Spleen (tissue), 11 donors: ENCODE measurements around the gene IGSF21. TPM values are rescaled to one million over a fixed set of nuclear protein-coding genes. Genes with fewer than 3 reads are reported as not detected.

Experiments used
- DNase-seq: peaks from one replicate; pipeline ENCODE4 v3.0.0-alpha.2; 2020
- H3K27ac ChIP-seq, 8 donors: fragments of 200-600 bp; sonication (generic) in 7 of 8; 1 replicate in 4 of 8; 2 replicates in 4 of 8; pipeline versions ENCODE4 v1.5.0 to v1.8.0; 2016 to 2021; ENCODE audit warnings: inconsistent platforms in 4 of 8, mild to moderate bottlenecking in 4 of 8, moderate library complexity in 1 of 8
- H3K27me3 ChIP-seq, 7 donors: fragments of 200-600 bp; sonication (generic) in 6 of 7; replicated peaks in 1 of 7; 1 replicate in 4 of 7; 2 replicates in 3 of 7; pipeline versions ENCODE4 v1.5.0 to v1.8.0; 2016 to 2021; ENCODE audit warnings: inconsistent platforms in 3 of 7, mild to moderate bottlenecking in 1 of 7
- H3K36me3 ChIP-seq, 6 donors: fragments of 200-600 bp; sonication (generic) in 5 of 6; 1 replicate in 4 of 6; 2 replicates in 2 of 6; pipeline versions ENCODE4 v1.5.0 to v1.8.0; 2016 to 2021; ENCODE audit warnings: inconsistent platforms in 2 of 6
- H3K4me1 ChIP-seq, 6 donors: fragments of 200-600 bp; sonication (generic) in 5 of 6; 1 replicate in 3 of 6; 2 replicates in 3 of 6; pipeline versions ENCODE4 v1.5.0 to v1.8.0; 2016 to 2021; ENCODE audit warnings: inconsistent platforms in 3 of 6
- H3K4me3 ChIP-seq, 8 donors: fragments of 200-600 bp; sonication (generic) in 7 of 8; 1 replicate in 4 of 8; 2 replicates in 4 of 8; pipeline versions ENCODE4 v1.5.0 to v1.8.0; 2016 to 2021; ENCODE audit warnings: inconsistent platforms in 4 of 8, mild to moderate bottlenecking in 4 of 8, moderate library complexity in 2 of 8
- H3K9me3 ChIP-seq, 8 donors: fragments of 200-600 bp; sonication (generic) in 7 of 8; 1 replicate in 4 of 8; 2 replicates in 4 of 8; pipeline versions ENCODE4 v1.5.0 to v1.8.0; 2016 to 2021; ENCODE audit warnings: inconsistent platforms in 4 of 8
- POLR2A ChIP-seq, 3 donors: fragments of 450-650 bp; IDR thresholded peaks; one replicate each; pipeline ENCODE4 v1.5.1; 2017; ENCODE audit warnings: antibody characterized with exemption in 3 of 3, mild to moderate bottlenecking in 1 of 3
- POLR2AphosphoS5 ChIP-seq, 3 donors: sonication (generic); formaldehyde crosslinking; IDR thresholded peaks; one replicate each; pipeline ENCODE4 v1.5.1; 2017; ENCODE audit warnings: antibody characterized with exemption in 3 of 3
- WGBS, 5 donors: extraction: QIAGEN DNeasy Blood & Tissue Kit in 3 of 5; methylation state at CpG; one replicate each; pipeline versions ENCODE4 v1.1.5 to v1.1.7; 2013 to 2018; 5-methylcytosine and 5-hydroxymethylcytosine counted together
- intact Hi-C: fragments of 100-400 bp; cut with DNase I; formaldehyde crosslinking; loops from one replicate; pipeline ENCODE4 v1.15.0; 2023; ENCODE audit warnings: low total_unique reads
- polyA plus RNA-seq, 3 donors: library from polyadenylated mRNA; stranded (reverse); fragments of 200-250 nt; gene quantifications; one replicate each; pipeline ENCODE4 v1.2.1, GENCODE V29; 2013
- total RNA-seq, 7 donors: library from RNA; depleted of rRNA in 3 of 7; stranded (reverse); fragments of >200 nt in 3 of 7; fragmentation: NEBNext Ultra II Directional in 4 of 7; extraction: Animal tissue kit (Norgen Biotek cat#: 25700) in 4 of 7; gene quantifications; one replicate each; pipeline versions ENCODE4 v1.1.0 to v1.2.1, GENCODE V29; 2016 to 2021
- TF ChIP-seq, protein P1 (sequence below), 11 experiments: fragments of 200-600 bp in 7 of 11; fragments of 450-650 bp in 4 of 11; sonication (generic) in 4 of 11; IDR thresholded peaks in 8 of 11; conservative IDR thresholded peaks in 3 of 11; 1 replicate in 7 of 11; 2 replicates in 4 of 11; pipeline versions ENCODE4 v1.4.0 to v1.8.0; 2016 to 2021; ENCODE audit warnings: antibody characterized with exemption in 11 of 11, inconsistent platforms in 4 of 11, mild to moderate bottlenecking in 1 of 11
- donor health status: healthy with polysubstance abuse.
- donor health status: DM: no; HTN: no; CAD: no; lungs with moderate emphysema.
- donor health status: DM: no; HTN: no; CAD: no.
- donor health status: Bipolar disorder and iron deficiency.
- donor health status: healthy.
- donor health status: DM: no; HTN: no; CAD: no.
- donor health status: DM: yes; HTN: yes; CAD: no.

Gene IGSF21
- total and polyA plus RNA-seq, 10 donors, result 1.6 to 35.0 (median 20.6) TPM

DNA sequence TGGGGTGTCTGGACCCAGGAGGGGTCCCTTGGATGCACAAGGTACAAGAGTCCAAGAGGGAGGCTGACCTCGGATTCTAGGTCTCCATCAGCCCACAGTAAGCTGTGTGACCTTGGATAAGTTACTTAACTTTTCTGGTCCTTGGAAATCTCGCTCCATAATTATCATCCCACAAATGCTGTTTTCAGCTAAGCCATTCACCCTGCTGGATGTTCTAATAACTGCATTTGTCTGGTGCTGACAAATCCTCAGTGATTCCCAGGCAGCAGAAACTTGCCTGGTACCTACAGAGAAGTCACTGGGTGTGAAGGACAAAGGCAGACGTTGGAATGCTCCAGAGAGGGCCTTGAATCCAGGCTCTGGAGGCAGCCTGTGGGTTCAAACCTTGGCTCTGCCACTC is 89.7 kb downstream of the IGSF21 start:
- TF ChIP-seq, protein P1, sequence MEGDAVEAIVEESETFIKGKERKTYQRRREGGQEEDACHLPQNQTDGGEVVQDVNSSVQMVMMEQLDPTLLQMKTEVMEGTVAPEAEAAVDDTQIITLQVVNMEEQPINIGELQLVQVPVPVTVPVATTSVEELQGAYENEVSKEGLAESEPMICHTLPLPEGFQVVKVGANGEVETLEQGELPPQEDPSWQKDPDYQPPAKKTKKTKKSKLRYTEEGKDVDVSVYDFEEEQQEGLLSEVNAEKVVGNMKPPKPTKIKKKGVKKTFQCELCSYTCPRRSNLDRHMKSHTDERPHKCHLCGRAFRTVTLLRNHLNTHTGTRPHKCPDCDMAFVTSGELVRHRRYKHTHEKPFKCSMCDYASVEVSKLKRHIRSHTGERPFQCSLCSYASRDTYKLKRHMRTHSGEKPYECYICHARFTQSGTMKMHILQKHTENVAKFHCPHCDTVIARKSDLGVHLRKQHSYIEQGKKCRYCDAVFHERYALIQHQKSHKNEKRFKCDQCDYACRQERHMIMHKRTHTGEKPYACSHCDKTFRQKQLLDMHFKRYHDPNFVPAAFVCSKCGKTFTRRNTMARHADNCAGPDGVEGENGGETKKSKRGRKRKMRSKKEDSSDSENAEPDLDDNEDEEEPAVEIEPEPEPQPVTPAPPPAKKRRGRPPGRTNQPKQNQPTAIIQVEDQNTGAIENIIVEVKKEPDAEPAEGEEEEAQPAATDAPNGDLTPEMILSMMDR (IDR thresholded peaks at IDR 0.05 in 8 of 11, conservative IDR thresholded peaks at IDR 0.05 in 3 of 11), result no peak
- TF ChIP-seq POLR2AphosphoS5 (IDR thresholded peaks at IDR 0.05), result no peak
- no peak for TF ChIP-seq POLR2A (IDR thresholded peaks at IDR 0.05)
- Histone ChIP-seq H3K9me3 (no peaks in the 10 kb centered on the region), H3K36me3 (no peaks in the 10 kb centered on the region), H3K4me1 (no peaks in the 10 kb centered on the region), H3K4me3 (no peak overlapping the region), H3K27ac (no peak overlapping the region), H3K27me3 (peaks cover 0 to 89% (median 3%) of the 10 kb centered on the region in 7 donors)
- 58 to 67% (median 62%) methylated on average over 3 of the region's 3 CpGs for WGBS, 5 donors
- DNase-seq, result no peak
- intact Hi-C loops, result no loop called here

DNA sequence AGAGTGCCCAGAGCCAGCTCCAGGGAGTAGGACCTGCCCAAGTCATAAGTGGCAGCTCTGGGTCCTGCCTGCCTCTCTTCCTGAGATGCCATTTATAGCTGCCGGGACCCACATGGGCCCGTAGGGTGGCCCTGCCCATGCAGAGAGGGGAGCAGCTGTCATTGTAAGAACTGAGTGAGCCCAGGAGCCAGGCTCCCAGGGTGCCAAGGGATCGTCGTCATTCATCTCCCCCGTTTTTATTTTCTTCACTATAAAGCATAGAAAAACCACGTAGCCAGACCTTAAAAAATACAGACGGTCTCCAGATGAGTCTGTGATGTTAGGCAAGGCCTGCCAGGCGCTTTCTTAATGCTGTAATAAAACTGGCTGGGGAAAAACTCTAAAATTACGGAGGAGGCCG is 90.7 kb downstream of the IGSF21 start:
- no peaks in the 10 kb centered on the region for H3K4me1 ChIP-seq
- no peak overlapping the region for H3K27ac ChIP-seq
- H3K9me3 ChIP-seq, result no peaks in the 10 kb centered on the region
- H3K36me3 ChIP-seq, result no peaks in the 10 kb centered on the region
- 63 to 66% (median 65%) methylated on average over 10 of the region's 10 CpGs for WGBS, 5 donors
- TF ChIP-seq, protein P1 (IDR thresholded peaks at IDR 0.05 in 8 of 11, conservative IDR thresholded peaks at IDR 0.05 in 3 of 11), result no peak
- TF ChIP-seq POLR2A (IDR thresholded peaks at IDR 0.05) (no peak), POLR2AphosphoS5 (IDR thresholded peaks at IDR 0.05) (no peak)
- no peak for DNase-seq
- H3K27me3 ChIP-seq, result peaks cover 0 to 88% (median 3%) of the 10 kb centered on the region in 7 donors
- H3K4me3 ChIP-seq, result no peak overlapping the region
- intact Hi-C loops, result no loop called here

DNA sequence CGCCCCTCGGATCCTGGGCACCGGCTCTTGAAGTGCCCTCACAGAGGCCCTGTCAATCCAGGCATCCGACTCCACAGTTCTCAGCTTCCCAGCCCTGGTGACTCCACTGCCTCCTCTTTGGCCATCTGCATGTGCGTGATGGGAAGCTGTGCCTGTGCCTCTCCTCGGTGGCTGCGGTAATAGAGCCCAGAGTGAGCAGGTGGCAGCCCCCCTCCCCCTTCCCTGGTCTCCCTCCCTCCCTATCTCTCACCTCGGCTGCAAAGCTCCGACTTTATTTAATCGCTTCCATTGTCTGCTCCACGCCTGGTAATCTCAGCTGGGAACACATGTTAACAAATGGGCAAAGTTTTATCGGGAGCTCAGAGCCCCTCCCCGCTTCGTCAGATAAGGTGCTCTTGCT is 91.9 kb downstream of the IGSF21 start:
- H3K4me3 ChIP-seq, result no peak overlapping the region
- TF ChIP-seq POLR2AphosphoS5 (IDR thresholded peaks at IDR 0.05) (no peak), POLR2A (IDR thresholded peaks at IDR 0.05) (no peak)
- TF ChIP-seq, protein P1 (IDR thresholded peaks at IDR 0.05 in 8 of 11, conservative IDR thresholded peaks at IDR 0.05 in 3 of 11), result no peak
- no peaks in the 10 kb centered on the region for H3K36me3 ChIP-seq
- no peaks in the 10 kb centered on the region for H3K9me3 ChIP-seq
- DNase-seq, result no peak
- H3K4me1 ChIP-seq, result no peaks in the 10 kb centered on the region
- intact Hi-C loops, result no loop called here
- H3K27me3 ChIP-seq, result peaks cover 0 to 90% (median 3%) of the 10 kb centered on the region in 7 donors
- WGBS, 5 donors, result 39 to 50% (median 47%) methylated on average over 13 to 14 of the region's 14 CpGs
- H3K27ac ChIP-seq, result no peak overlapping the region

DNA sequence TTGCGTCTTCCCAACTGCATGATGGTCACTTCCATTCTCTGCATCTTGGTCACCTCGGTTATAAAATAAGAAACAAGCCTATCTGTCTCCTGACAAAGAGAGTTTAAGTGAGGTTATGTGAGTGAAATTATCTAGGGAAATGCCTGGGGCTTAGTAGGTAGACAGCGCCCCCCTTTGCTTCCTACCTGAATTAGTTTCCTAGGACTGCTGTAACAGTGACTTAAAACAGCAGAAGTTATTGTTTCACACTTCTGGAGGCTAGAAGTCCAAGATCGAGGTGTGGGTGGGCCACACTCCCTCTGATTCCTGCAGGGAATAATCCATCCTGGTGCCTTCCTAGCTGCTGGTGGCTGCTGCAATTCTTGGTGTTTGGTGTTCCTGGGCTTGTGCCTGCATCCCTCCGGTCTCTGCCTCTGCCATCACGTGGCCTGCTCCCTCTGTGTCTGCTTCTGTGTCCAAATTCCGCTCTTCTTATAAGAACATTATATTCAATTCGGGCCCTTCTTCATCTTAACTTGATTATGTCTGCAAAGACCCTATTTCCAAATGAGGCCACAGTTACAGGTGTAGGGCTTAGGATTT is 92.6 kb downstream of the IGSF21 start:
- Histone ChIP-seq H3K36me3 (no peaks in the 10 kb centered on the region), H3K9me3 (no peaks in the 10 kb centered on the region), H3K27me3 (peaks cover 0 to 89% (median 3%) of the 10 kb centered on the region in 7 donors), H3K4me3 (no peak overlapping the region), H3K4me1 (no peaks in the 10 kb centered on the region), H3K27ac (no peak overlapping the region)
- WGBS, 5 donors, result 59 to 74% (median 66%) methylated on average over 8 of the region's 8 CpGs
- DNase-seq, result no peak
- TF ChIP-seq POLR2A (IDR thresholded peaks at IDR 0.05) (no peak), POLR2AphosphoS5 (IDR thresholded peaks at IDR 0.05) (no peak)
- TF ChIP-seq, protein P1 (IDR thresholded peaks at IDR 0.05 in 8 of 11, conservative IDR thresholded peaks at IDR 0.05 in 3 of 11), result no peak
- intact Hi-C loops, result no loop called here
